Stimulated activated CD8-positive, alpha-beta memory T cell treated with anti-CD3 and anti-CD28 coated beads, Interleukin-7, amount 100 ng/mL, for 48 hours (primary cell): ENCODE data around the gene KIRREL1.

ENCODE experiments used
- DNase-seq, 2 donors: peaks; one replicate each; pipeline ENCODE4 v3.0.0-alpha.2; 2020; ENCODE audit warnings: low read depth in 1 of 2; ENCODE audit errors: extremely low read depth in 1 of 2

The KIRREL1 gene

GRCh38 chr1:158062174-158062573 lies 68.7 kb downstream of the KIRREL1 start:
- no peak for DNase-seq

GRCh38 chr1:158067662-158068061 lies 74.2 kb downstream of the KIRREL1 start:
- DNase-seq = no peak

DNA sequence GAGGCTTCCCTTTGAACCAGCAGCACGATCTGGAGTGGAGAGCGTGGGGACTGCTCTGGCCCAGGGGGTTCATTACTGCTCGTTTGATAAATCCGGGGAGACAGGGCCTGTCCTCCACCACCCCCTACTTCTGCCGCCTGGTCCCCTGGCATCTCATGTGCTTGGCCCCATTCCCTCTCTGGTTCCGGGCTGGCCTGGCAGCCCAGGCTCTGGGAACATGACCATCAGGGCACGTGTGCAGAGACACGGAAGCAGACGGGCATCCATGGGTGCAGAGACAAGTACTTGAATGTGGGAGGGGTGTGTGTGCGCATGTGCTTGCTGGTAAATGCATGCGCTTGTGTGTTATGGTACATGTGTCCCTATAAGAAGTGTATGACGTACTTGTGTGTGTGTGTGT lies 75.5 kb downstream of the KIRREL1 start:
- no peak for DNase-seq

DNA sequence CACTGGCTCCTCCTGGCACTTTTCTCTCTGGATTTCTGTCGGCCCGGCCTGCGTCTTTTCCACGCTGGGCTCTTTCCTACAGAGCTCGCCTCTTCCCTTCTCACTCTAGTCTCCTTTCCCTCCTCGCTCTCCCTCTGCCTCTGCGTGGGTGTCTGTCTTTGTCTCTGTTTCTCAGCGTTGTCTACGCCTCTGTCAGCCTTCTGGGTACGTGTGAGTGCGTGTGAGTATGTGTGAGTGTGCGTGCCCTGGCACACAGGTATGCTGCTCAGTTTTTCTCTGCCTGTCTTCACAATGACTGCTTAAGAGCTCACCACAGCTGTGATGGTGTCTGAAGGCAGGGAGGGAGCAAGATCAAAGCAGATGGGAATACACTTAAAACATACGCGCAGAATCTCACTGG lies 77.7 kb downstream of the KIRREL1 start:
- no peak for DNase-seq

DNA sequence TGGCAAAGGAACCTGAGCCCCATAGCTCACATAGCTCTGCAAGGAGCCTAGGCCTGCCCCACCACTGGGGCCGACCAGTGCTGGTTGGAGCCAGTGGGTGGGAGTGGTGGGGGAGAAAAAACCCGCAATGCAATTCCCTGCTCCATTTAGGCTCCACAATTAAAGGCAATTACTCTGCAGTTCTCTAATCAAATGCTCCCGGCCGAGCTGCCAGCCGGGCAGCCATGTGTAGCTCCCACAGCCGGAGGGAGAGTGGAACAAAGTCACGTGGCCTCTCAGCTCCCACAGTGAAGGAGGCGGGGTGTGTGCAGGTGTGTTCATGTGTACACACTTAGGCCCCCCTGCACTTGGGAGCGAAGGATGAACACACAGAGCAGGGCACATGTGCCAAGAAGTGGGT lies 81.6 kb downstream of the KIRREL1 start:
- DNase-seq = no peak

DNA sequence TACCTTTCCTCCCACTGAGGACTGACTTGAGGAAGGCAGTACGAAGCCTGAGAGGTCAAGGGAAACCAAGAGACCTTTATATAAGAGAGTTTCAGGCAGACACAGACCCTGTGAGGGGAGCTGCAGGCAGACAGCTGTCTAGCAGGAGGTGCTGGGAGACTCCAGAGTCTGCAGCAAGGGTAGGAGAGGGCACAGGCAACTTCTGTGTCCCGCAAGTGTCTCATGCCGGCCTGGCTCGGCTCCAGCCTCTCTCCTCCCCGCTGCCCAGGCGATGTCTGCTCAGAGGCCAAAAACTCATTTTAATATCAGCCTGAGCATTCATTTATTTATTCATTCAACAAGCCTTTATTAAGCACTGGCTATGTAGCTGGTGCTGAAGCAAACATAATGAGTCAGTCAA lies 83.0 kb downstream of the KIRREL1 start:
- DNase-seq = no peak

- no peak for DNase-seq
Observed at GRCh38 chr1:158077411-158078256, 84.2 kb downstream of the KIRREL1 start.

- no peak for DNase-seq
Observed at GRCh38 chr1:158078569-158079080, 85.2 kb downstream of the KIRREL1 start.

DNA sequence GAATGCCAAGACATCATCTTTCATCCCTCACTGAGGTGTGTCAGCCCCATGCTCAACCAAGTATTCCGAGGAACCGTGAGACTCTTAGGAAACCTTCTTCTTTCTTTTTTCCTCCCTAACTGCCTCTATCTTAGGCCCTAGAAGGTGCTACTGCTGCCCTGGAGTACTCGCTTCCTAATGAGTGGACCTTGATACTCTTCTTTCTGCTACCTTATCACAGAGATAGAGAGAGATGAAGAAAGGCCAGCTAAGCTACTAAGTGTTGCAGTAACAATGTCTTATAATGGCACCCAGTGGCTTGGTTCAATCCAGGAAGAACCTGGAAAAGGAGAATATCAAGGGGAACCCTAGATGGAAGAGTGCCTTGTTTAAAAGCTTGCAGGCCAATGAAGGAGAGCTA lies 86.6 kb downstream of the KIRREL1 start:
- DNase-seq = no peak

- no peak for DNase-seq
Observed at GRCh38 chr1:158084336-158084735, 90.9 kb downstream of the KIRREL1 start.

- no peak for DNase-seq
Observed at GRCh38 chr1:158084747-158085146, 91.3 kb downstream of the KIRREL1 start.

GRCh38 chr1:158087320-158087927 lies 94.0 kb downstream of the KIRREL1 start:
- no peak for DNase-seq

- DNase-seq = no peak
Observed at GRCh38 chr1:158089476-158089875, 96.0 kb downstream of the KIRREL1 start.

- DNase-seq = no peak
Observed at GRCh38 chr1:158089925-158090637, 96.6 kb downstream of the KIRREL1 start.

DNA sequence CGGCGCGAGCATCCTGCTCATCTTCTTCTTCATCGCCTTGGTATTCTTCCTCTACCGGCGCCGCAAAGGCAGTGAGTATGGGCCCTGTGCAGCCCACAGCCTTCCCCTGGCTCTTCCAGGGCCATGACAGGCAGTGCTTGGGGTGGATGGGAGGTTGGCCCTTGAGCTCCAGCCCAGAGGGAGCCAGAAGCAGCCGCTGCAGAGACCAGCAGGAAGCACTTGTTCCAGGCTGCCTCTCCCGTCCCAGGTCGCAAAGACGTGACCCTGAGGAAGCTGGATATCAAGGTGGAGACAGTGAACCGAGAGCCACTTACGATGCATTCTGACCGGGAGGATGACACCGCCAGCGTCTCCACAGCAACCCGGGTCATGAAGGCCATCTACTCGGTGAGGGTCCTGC lies 99.9 kb downstream of the KIRREL1 start:
- no peak for DNase-seq

- DNase-seq = no peak
Observed at GRCh38 chr1:158094571-158094970, 101.1 kb downstream of the KIRREL1 start.

- no peak for DNase-seq
Observed at GRCh38 chr1:158095737-158096335, 102.4 kb downstream of the KIRREL1 start.

DNA sequence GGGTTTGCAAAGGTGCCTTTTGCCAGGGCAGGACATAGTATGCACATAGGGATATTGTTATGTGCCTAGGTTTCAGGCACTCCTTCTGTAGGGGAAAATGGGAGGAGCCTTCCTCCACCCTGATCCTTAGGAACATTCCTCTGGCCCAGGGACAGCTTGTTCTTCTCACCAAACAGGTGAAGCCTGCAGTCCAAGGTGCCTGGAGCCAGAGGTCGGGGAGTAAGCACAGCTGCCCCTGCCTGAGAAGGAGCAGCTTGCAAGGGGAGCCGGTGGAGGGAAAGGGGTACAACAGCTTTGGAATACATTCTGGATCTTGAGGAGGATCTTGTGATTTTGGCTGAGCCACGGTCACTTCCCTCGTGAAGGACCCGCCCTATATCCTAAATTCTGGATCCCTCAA lies 104.8 kb downstream of the KIRREL1 start:
- no peak for DNase-seq

- DNase-seq = no peak
Observed at GRCh38 chr1:158099185-158099584, 105.7 kb downstream of the KIRREL1 start.

- no peak for DNase-seq
Observed at GRCh38 chr1:158100498-158100897, 107.1 kb downstream of the KIRREL1 start.

GRCh38 chr1:158101455-158101854 lies 108.0 kb downstream of the KIRREL1 start:
- DNase-seq = no peak
